SJSA1 (cell line): ENCODE results near the gene LPAR4. TPM values are rescaled to one million over a fixed set of nuclear protein-coding genes. Genes with fewer than 3 reads are reported as not detected.
"Not testable (repeated sequence)": the region's sequence is repeated elsewhere in the genome, so short reads cannot be mapped to it uniquely, and the experiment has no call there.

Source experiments
- DNase-seq, 2 experiments: peaks; one replicate each; pipeline ENCODE4 v3.0.0-alpha.2; 2015 to 2020; ENCODE audit warnings: low spot score in 2 of 2, low read depth in 1 of 2
- H3K27ac ChIP-seq: fragments of 250-450 bp; sonication (Bioruptor Pico); 2 replicates; pipeline ENCODE4 v1.5.1; 2020; ENCODE audit warnings: mild to moderate bottlenecking, moderate library complexity
- H3K27me3 ChIP-seq: fragments of 250-450 bp; sonication (Bioruptor Pico); replicated peaks from 2 replicates; pipeline ENCODE4 v1.5.1; 2020; ENCODE audit warnings: mild to moderate bottlenecking, moderate library complexity
- H3K36me3 ChIP-seq: fragments of 250-450 bp; sonication (Bioruptor Pico); 2 replicates; pipeline ENCODE4 v1.5.1; 2020; ENCODE audit warnings: mild to moderate bottlenecking
- H3K4me1 ChIP-seq: fragments of 250-450 bp; sonication (Bioruptor Pico); replicated peaks from 2 replicates; pipeline ENCODE4 v1.6.1; 2021; ENCODE audit warnings: mild to moderate bottlenecking
- H3K4me3 ChIP-seq: fragments of 250-450 bp; sonication (Bioruptor Pico); 2 replicates; pipeline ENCODE4 v1.5.1; 2020; ENCODE audit warnings: mild to moderate bottlenecking
- H3K9me3 ChIP-seq: fragments of 250-450 bp; sonication (Bioruptor Pico); replicated peaks from 2 replicates; pipeline ENCODE4 v1.5.1; 2020; ENCODE audit warnings: mild to moderate bottlenecking
- total RNA-seq: library from RNA; depleted of rRNA; stranded (reverse); fragments of >200 nt; shearing (Covaris generic); gene quantifications from 2 replicates; pipeline ENCODE4 v1.2.3, GENCODE V29; 2014; rRNA removed

Gene LPAR4
- total RNA-seq, 1 experiment from 2014 or later, result 0.61 TPM

- H3K27me3 ChIP-seq, result no peaks in the 10 kb centered on the region
- H3K36me3 ChIP-seq, result no peaks in the 10 kb centered on the region
- no peak overlapping the region for H3K4me3 ChIP-seq
- H3K27ac ChIP-seq, result no peak overlapping the region
- DNase-seq, result no peak
- no peaks in the 10 kb centered on the region for H3K9me3 ChIP-seq
- no peaks in the 10 kb centered on the region for H3K4me1 ChIP-seq
Measured at GRCh38 chrX:78796916-78797315, 49.4 kb downstream of the LPAR4 start.

DNA sequence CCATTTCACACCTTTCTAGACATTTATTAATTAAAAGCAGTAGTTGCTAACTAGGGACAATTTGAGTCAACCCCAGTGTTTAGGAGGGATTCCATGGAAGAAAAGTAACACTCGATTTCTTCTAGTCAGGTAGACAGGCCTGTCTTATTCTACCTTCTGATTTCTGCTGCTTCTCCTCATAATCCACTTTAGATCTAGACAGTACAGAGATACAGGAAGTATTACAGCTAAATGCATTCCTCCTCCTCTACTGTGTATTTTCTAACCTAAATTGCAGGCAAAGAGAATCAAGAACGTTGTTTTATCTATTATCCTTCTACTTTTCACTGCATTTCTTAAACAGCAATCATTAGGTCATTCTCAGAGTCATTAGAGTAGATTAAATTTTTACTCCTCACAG is 52.6 kb downstream of the LPAR4 start:
- Histone ChIP-seq H3K27ac (no peak overlapping the region), H3K9me3 (no peaks in the 10 kb centered on the region), H3K36me3 (no peaks in the 10 kb centered on the region), H3K4me1 (no peaks in the 10 kb centered on the region), H3K27me3 (no peaks in the 10 kb centered on the region), H3K4me3 (no peak overlapping the region)
- no peak for DNase-seq

- H3K4me3 ChIP-seq, result no peak overlapping the region
- H3K27me3 ChIP-seq, result no peaks in the 10 kb centered on the region
- H3K36me3 ChIP-seq, result no peaks in the 10 kb centered on the region
- no peaks in the 10 kb centered on the region for H3K4me1 ChIP-seq
- no peak overlapping the region for H3K27ac ChIP-seq
- H3K9me3 ChIP-seq, result no peaks in the 10 kb centered on the region
- DNase-seq, result no peak
Measured at GRCh38 chrX:78800694-78801093, 53.2 kb downstream of the LPAR4 start.

DNA sequence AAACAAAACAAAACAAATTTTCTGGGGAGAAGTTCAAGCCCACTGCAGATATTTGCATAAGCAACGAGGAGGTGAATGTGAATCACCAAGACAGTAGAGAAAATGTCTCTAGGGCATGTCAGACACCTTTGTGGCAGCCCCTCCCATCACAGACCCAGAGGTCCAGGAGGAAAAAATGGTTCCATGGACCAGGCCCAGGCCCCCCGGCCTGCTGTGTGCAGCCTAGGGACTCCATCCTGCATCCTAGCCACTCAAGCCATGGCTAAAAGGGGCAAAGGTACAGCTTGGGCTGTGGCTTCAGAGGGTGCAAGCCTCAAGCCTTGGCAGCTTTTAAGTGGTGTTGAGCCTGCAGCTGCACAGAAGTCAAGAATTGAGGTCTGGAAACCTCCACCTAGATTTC is 54.0 kb downstream of the LPAR4 start:
- Histone ChIP-seq H3K4me3 (no peak overlapping the region), H3K27me3 (no peaks in the 10 kb centered on the region), H3K4me1 (no peaks in the 10 kb centered on the region), H3K36me3 (no peaks in the 10 kb centered on the region), H3K27ac (no peak overlapping the region), H3K9me3 (no peaks in the 10 kb centered on the region)
- DNase-seq, result no peak

- not testable (repeated sequence) for H3K36me3 ChIP-seq, H3K27me3 ChIP-seq, H3K9me3 ChIP-seq, H3K4me1 ChIP-seq, H3K27ac ChIP-seq, DNase-seq, H3K4me3 ChIP-seq
Measured at GRCh38 chrX:78802526-78802925, 55.0 kb downstream of the LPAR4 start.

Other genes with a start within 250 kb of the LPAR4 start
- gene RTL3, start 88.4 kb upstream of the LPAR4 start, total RNA-seq, result 2.4 and 2.7 TPM in 2 replicates
- gene P2RY10, start 197.7 kb downstream of the LPAR4 start, total RNA-seq, result not detected in 2 replicates